Measurements from ENCODE around the gene ZNF208.
"Not testable (repeated sequence)": the region's sequence is repeated elsewhere in the genome, so short reads cannot be mapped to it uniquely, and the experiment has no call there.

The ZNF208 gene

GRCh38 chr19:21910318-21910717 is 100.4 kb downstream of the ZNF208 start:
- DNase-seq = no peak
- Mint-ChIP-seq H3K36me3 (no peaks in the 10 kb centered on the region), H3K27me3 (no peaks in the 10 kb centered on the region), H3K9me3 (peaks cover 13 to 19% of the 10 kb centered on the region in 2 donors), H3K27ac (no peak overlapping the region), H3K4me1 (no peaks in the 10 kb centered on the region), H3K4me3 (no peak overlapping the region)
- no peak for ATAC-seq (replicated peaks)

GRCh38 chr19:21908066-21908465 is 102.7 kb downstream of the ZNF208 start:
- H3K4me1 Mint-ChIP-seq = no peaks in the 10 kb centered on the region
- DNase-seq = no peak
- no peak overlapping the region for H3K27ac Mint-ChIP-seq
- H3K27me3 Mint-ChIP-seq = no peaks in the 10 kb centered on the region
- H3K36me3 Mint-ChIP-seq = no peaks in the 10 kb centered on the region
- peaks cover 12 to 13% of the 10 kb centered on the region in 2 donors for H3K9me3 Mint-ChIP-seq
- no peak overlapping the region for H3K4me3 Mint-ChIP-seq
- no peak for ATAC-seq (replicated peaks)

GRCh38 chr19:21907516-21907915 is 103.2 kb downstream of the ZNF208 start:
- no peaks in the 10 kb centered on the region for H3K27me3 Mint-ChIP-seq
- H3K36me3 Mint-ChIP-seq = no peaks in the 10 kb centered on the region
- no peak for ATAC-seq (replicated peaks)
- no peak overlapping the region for H3K27ac Mint-ChIP-seq
- H3K9me3 Mint-ChIP-seq = peaks cover 9 to 10% of the 10 kb centered on the region in 2 donors
- H3K4me1 Mint-ChIP-seq = no peaks in the 10 kb centered on the region
- no peak for DNase-seq
- no peak overlapping the region for H3K4me3 Mint-ChIP-seq

GRCh38 chr19:21902571-21902970 is 108.2 kb downstream of the ZNF208 start:
- Mint-ChIP-seq H3K36me3 (no peaks in the 10 kb centered on the region), H3K27ac (no peak overlapping the region), H3K9me3 (peaks cover 0 to 5% of the 10 kb centered on the region in 2 donors), H3K4me3 (no peak overlapping the region), H3K27me3 (no peaks in the 10 kb centered on the region), H3K4me1 (no peaks in the 10 kb centered on the region)
- DNase-seq = no peak
- ATAC-seq (replicated peaks) = no peak

- no peak overlapping the region for H3K27ac Mint-ChIP-seq
- DNase-seq = no peak
- H3K36me3 Mint-ChIP-seq = no peaks in the 10 kb centered on the region
- no peak overlapping the region for H3K4me3 Mint-ChIP-seq
- ATAC-seq (replicated peaks) = no peak
- peaks cover 3 to 10% of the 10 kb centered on the region in 2 donors for H3K9me3 Mint-ChIP-seq
- H3K4me1 Mint-ChIP-seq = no peaks in the 10 kb centered on the region
- H3K27me3 Mint-ChIP-seq = no peaks in the 10 kb centered on the region
These were observed 108.9 kb downstream of the ZNF208 start for GRCh38 chr19:21901861-21902260.

GRCh38 chr19:21900401-21900800 is 110.3 kb downstream of the ZNF208 start:
- ATAC-seq (replicated peaks) (no peak), DNase-seq (no peak)
- Mint-ChIP-seq H3K36me3 (no peaks in the 10 kb centered on the region), H3K9me3 (peaks cover 5 to 14% of the 10 kb centered on the region in 2 donors), H3K4me3 (no peak overlapping the region), H3K27ac (no peak overlapping the region), H3K27me3 (no peaks in the 10 kb centered on the region), H3K4me1 (no peaks in the 10 kb centered on the region)

GRCh38 chr19:21891086-21891485 is 119.7 kb downstream of the ZNF208 start:
- DNase-seq (no peak), ATAC-seq (replicated peaks) (no peak)
- H3K9me3 Mint-ChIP-seq = peaks cover 6 to 7% of the 10 kb centered on the region in 2 donors
- H3K36me3 Mint-ChIP-seq = no peaks in the 10 kb centered on the region
- no peak overlapping the region for H3K4me3 Mint-ChIP-seq
- H3K4me1 Mint-ChIP-seq = no peaks in the 10 kb centered on the region
- H3K27me3 Mint-ChIP-seq = peaks cover 0 to 5% of the 10 kb centered on the region in 2 donors
- no peak overlapping the region for H3K27ac Mint-ChIP-seq

- H3K36me3 Mint-ChIP-seq; ATAC-seq (replicated peaks); H3K4me3 Mint-ChIP-seq; H3K27ac Mint-ChIP-seq; H3K27me3 Mint-ChIP-seq; H3K4me1 Mint-ChIP-seq; H3K9me3 Mint-ChIP-seq: not testable (repeated sequence)
- DNase-seq = peak; percentile 1
These were observed 120.7 kb downstream of the ZNF208 start for GRCh38 chr19:21890017-21890416.

GRCh38 chr19:21885516-21885915 is 125.2 kb downstream of the ZNF208 start:
- DNase-seq = not testable (repeated sequence)

GRCh38 chr19:21884786-21885185 is 126.0 kb downstream of the ZNF208 start:
- H3K27ac Mint-ChIP-seq; ATAC-seq (replicated peaks); H3K27me3 Mint-ChIP-seq; H3K36me3 Mint-ChIP-seq; DNase-seq; H3K4me1 Mint-ChIP-seq; H3K4me3 Mint-ChIP-seq; H3K9me3 Mint-ChIP-seq: not testable (repeated sequence)

More at GRCh38 chr19:21885516-21885915, 125.2 kb downstream of the ZNF208 start:
- not testable (repeated sequence) for H3K4me3 Mint-ChIP-seq; H3K27ac Mint-ChIP-seq; ATAC-seq (replicated peaks); H3K9me3 Mint-ChIP-seq; H3K36me3 Mint-ChIP-seq; H3K27me3 Mint-ChIP-seq; H3K4me1 Mint-ChIP-seq

GRCh38 chr19:21883516-21883915 is 127.2 kb downstream of the ZNF208 start:
- DNase-seq = no peak
- Mint-ChIP-seq H3K36me3 (no peaks in the 10 kb centered on the region), H3K4me1 (no peaks in the 10 kb centered on the region), H3K4me3 (no peak overlapping the region), H3K27me3 (peaks cover 5% of the 10 kb centered on the region in 2 donors), H3K9me3 (peaks cover 0 to 5% of the 10 kb centered on the region in 2 donors), H3K27ac (no peak overlapping the region)
- ATAC-seq (replicated peaks) = no peak

All from stimulated activated naive B cell treated with anti-CD40 and anti-IgM and Interleukin-4, amounts not matched to agents 10 μg/mL and 1 μg/mL and 100 μg/mL, for 72 hours (primary cell).